Natural killer cell (primary cell): ENCODE results near the gene SERPINE1. TPM values are rescaled to one million over a fixed set of nuclear protein-coding genes. Genes with fewer than 3 reads are reported as not detected.
A peak's percentile ranks its signal among the peaks of the same experiment; 100 is the strongest.

Experiments used
- ATAC-seq, 3 donors: fragments of 150-1000 bp in 2 of 3; fragments of 200-7000 bp in 1 of 3; cut with Tn5 transposase; 1 replicate in 1 of 3; 2 replicates in 2 of 3; pipeline ENCODE4 v1.10.0; 2021; ENCODE audit warnings: mild to moderate bottlenecking in 2 of 3, moderate library complexity in 2 of 3
- DNase-seq, 2 donors: peaks; one replicate each; pipeline versions ENCODE4 v3.0.0 to v3.0.0-alpha.2; 2013 to 2021; ENCODE audit warnings: mixed read lengths in 1 of 2
- H3K27ac ChIP-seq: one replicate; pipeline ENCODE4 v1.5.1; 2013; ENCODE audit warnings: mild to moderate bottlenecking, low read length
- H3K27me3 ChIP-seq: one replicate; pipeline ENCODE4 v1.6.1; 2013; ENCODE audit warnings: low read length; ENCODE audit not compliant: control insufficient read depth, insufficient read depth
- H3K36me3 ChIP-seq: one replicate; pipeline ENCODE4 v1.6.1; 2013; ENCODE audit warnings: low read length; ENCODE audit not compliant: control insufficient read depth, insufficient read depth
- H3K4me1 ChIP-seq: one replicate; pipeline ENCODE4 v1.6.1; 2013; ENCODE audit warnings: low read length; ENCODE audit not compliant: control insufficient read depth, insufficient read depth
- H3K4me3 ChIP-seq: one replicate; pipeline ENCODE4 v1.5.1; 2013; ENCODE audit warnings: low read length
- H3K9me3 ChIP-seq: one replicate; pipeline ENCODE4 v1.6.1; 2013; ENCODE audit warnings: low read length; ENCODE audit not compliant: control insufficient read depth, insufficient read depth
- H3K27ac Mint-ChIP-seq, 2 donors: one replicate each; pipeline ENCODE4 v1.8.0; 2022; ENCODE audit warnings: mild to moderate bottlenecking in 2 of 2, mixed read lengths in 2 of 2, moderate library complexity in 1 of 2
- H3K27me3 Mint-ChIP-seq, 2 donors: one replicate each; pipeline ENCODE4 v1.8.0; 2022; ENCODE audit warnings: low read depth in 2 of 2, mixed read lengths in 2 of 2
- H3K36me3 Mint-ChIP-seq: one replicate; pipeline ENCODE4 v1.8.0; 2022; ENCODE audit warnings: mixed read lengths
- H3K4me1 Mint-ChIP-seq, 2 donors: one replicate each; pipeline ENCODE4 v1.8.0; 2022; ENCODE audit warnings: mixed read lengths in 2 of 2
- H3K4me3 Mint-ChIP-seq: one replicate; pipeline ENCODE4 v1.8.0; 2022; ENCODE audit warnings: mild to moderate bottlenecking, moderate library complexity, mixed read lengths
- H3K9me3 Mint-ChIP-seq, 2 donors: one replicate each; pipeline ENCODE4 v1.8.0; 2022; ENCODE audit warnings: mixed read lengths in 2 of 2
- CTCF ChIP-seq: fragments of 200-600 bp; IDR thresholded peaks from one replicate; pipeline ENCODE4 v1.8.0; 2022; ENCODE audit warnings: antibody characterized with exemption
- WGBS: methylation state at CpG from one replicate; pipeline ENCODE4 v1.1.7; 2013; ENCODE audit warnings: missing lambda C conversion rate; ENCODE audit not compliant: insufficient coverage; 5-methylcytosine and 5-hydroxymethylcytosine counted together
- intact Hi-C: fragments of 100-400 bp; cut with micrococcal nuclease; formaldehyde crosslinking; loops from one replicate; pipeline ENCODE4 v1.14.2; 2022
- total RNA-seq, 4 donors: library from RNA; stranded (reverse); fragments of 120-200 nt in 1 of 4; gene quantifications; one replicate each; pipeline versions ENCODE4 v1.2.3 to v1.2.4, GENCODE V29; 2013 to 2022

The SERPINE1 gene
- total RNA-seq, 3 donors from 2014 or later (not counting 1 experiment from before 2014, with no cell fraction given) = 0.48 to 5.5 (median 1.1) TPM

GRCh38 chr7:101093906-101094305 lies 33.0 kb upstream of the SERPINE1 start:
- peaks cover 43 to 62% of the 10 kb centered on the region in 2 donors for H3K4me1 Mint-ChIP-seq
- H3K4me3 ChIP-seq = no peak overlapping the region
- H3K4me1 ChIP-seq = peaks cover 23% of the 10 kb centered on the region
- H3K9me3 Mint-ChIP-seq = no peaks in the 10 kb centered on the region
- WGBS = 98% methylated on average over 3 of the region's 4 CpGs
- no peak for DNase-seq
- H3K36me3 Mint-ChIP-seq = no peaks in the 10 kb centered on the region
- no peak for ATAC-seq
- H3K27ac Mint-ChIP-seq = peak overlapping the region; percentile 9 to 68
- no peaks in the 10 kb centered on the region for H3K9me3 ChIP-seq
- H3K27me3 Mint-ChIP-seq = no peaks in the 10 kb centered on the region
- no peaks in the 10 kb centered on the region for H3K27me3 ChIP-seq
- no peak for TF ChIP-seq CTCF
- no peak overlapping the region for H3K4me3 Mint-ChIP-seq
- H3K36me3 ChIP-seq = peaks cover 11% of the 10 kb centered on the region
- intact Hi-C loops = no loop called here
- H3K27ac ChIP-seq = no peak overlapping the region

- 92% methylated on average over 8 of the region's 9 CpGs for WGBS
- Mint-ChIP-seq H3K36me3 (no peaks in the 10 kb centered on the region), H3K4me1 (peaks cover 40 to 57% of the 10 kb centered on the region in 2 donors), H3K4me3 (no peak overlapping the region), H3K9me3 (no peaks in the 10 kb centered on the region), H3K27me3 (no peaks in the 10 kb centered on the region), H3K27ac (peak overlapping the region; percentile 9 to 68)
- Histone ChIP-seq H3K4me3 (no peak overlapping the region), H3K27me3 (no peaks in the 10 kb centered on the region), H3K4me1 (peaks cover 18% of the 10 kb centered on the region), H3K27ac (no peak overlapping the region), H3K9me3 (no peaks in the 10 kb centered on the region), H3K36me3 (peaks cover 7% of the 10 kb centered on the region)
- TF ChIP-seq CTCF = no peak
- intact Hi-C loops = no loop called here
- DNase-seq (no peak), ATAC-seq (no peak)
Measured at GRCh38 chr7:101094376-101094775, 32.5 kb upstream of the SERPINE1 start.

- 71% methylated on average over 12 of the region's 12 CpGs for WGBS
- H3K27me3 Mint-ChIP-seq = no peaks in the 10 kb centered on the region
- H3K36me3 Mint-ChIP-seq = no peaks in the 10 kb centered on the region
- Histone ChIP-seq H3K4me3 (no peak overlapping the region), H3K4me1 (peaks cover 14% of the 10 kb centered on the region), H3K9me3 (no peaks in the 10 kb centered on the region), H3K36me3 (peaks cover 5% of the 10 kb centered on the region), H3K27ac (no peak overlapping the region), H3K27me3 (no peaks in the 10 kb centered on the region)
- ATAC-seq = peak in 2 of 3 donors; percentile 29 to 40
- H3K4me3 Mint-ChIP-seq = no peak overlapping the region
- peak in 1 of 2 donors; percentile 38 for DNase-seq
- no peaks in the 10 kb centered on the region for H3K9me3 Mint-ChIP-seq
- H3K27ac Mint-ChIP-seq = peak overlapping the region; percentile 68 to 73
- peaks cover 39 to 54% of the 10 kb centered on the region in 2 donors for H3K4me1 Mint-ChIP-seq
- intact Hi-C loops = no loop called here
- no peak for TF ChIP-seq CTCF
Measured at GRCh38 chr7:101094791-101095375, 32.0 kb upstream of the SERPINE1 start.
